Muscle layer of colon (tissue), 2 donors: Measurements from ENCODE around the gene SEMA3E.
"Not testable (repeated sequence)": the region's sequence is repeated elsewhere in the genome, so short reads cannot be mapped to it uniquely, and the experiment has no call there.

Source experiments
- H3K27ac ChIP-seq: one replicate; pipeline ENCODE4 v1.7.0; 2013; ENCODE audit warnings: low read depth, mild to moderate bottlenecking, low read length, moderate library complexity
- H3K27me3 ChIP-seq, 2 donors: one replicate each; pipeline ENCODE4 v1.7.0; 2013; ENCODE audit warnings: low read length in 2 of 2, mild to moderate bottlenecking in 2 of 2; ENCODE audit not compliant: insufficient read depth in 2 of 2, control insufficient read depth in 1 of 2
- H3K36me3 ChIP-seq: one replicate; pipeline ENCODE4 v1.7.0; 2013; ENCODE audit warnings: mild to moderate bottlenecking, low read length; ENCODE audit not compliant: insufficient read depth
- H3K4me1 ChIP-seq: one replicate; pipeline ENCODE4 v1.7.0; 2013; ENCODE audit warnings: mild to moderate bottlenecking, low read length; ENCODE audit not compliant: insufficient read depth
- H3K4me3 ChIP-seq, 2 donors: one replicate each; pipeline ENCODE4 v1.7.0; 2013; ENCODE audit warnings: low read length in 2 of 2, low read depth in 1 of 2, mild to moderate bottlenecking in 1 of 2, moderate library complexity in 1 of 2
- H3K9ac ChIP-seq: one replicate; pipeline ENCODE4 v1.7.0; 2013; ENCODE audit warnings: low read length
- H3K9me3 ChIP-seq: one replicate; pipeline ENCODE4 v1.7.0; 2013; ENCODE audit warnings: mild to moderate bottlenecking, low read length
- donor health status: abdominal sarcoma.
- donor health status: Adenocarcinoma of cecum.

Gene SEMA3E

GRCh38 chr7:83439026-83439425, 209.9 kb downstream of the SEMA3E start:
- H3K27ac ChIP-seq: no peak overlapping the region
- H3K4me1 ChIP-seq: no peaks in the 10 kb centered on the region
- no peaks in the 10 kb centered on the region for H3K36me3 ChIP-seq
- H3K9ac ChIP-seq: no peak overlapping the region
- no peaks in the 10 kb centered on the region for H3K27me3 ChIP-seq
- no peak overlapping the region for H3K4me3 ChIP-seq
- no peaks in the 10 kb centered on the region for H3K9me3 ChIP-seq

- H3K27ac ChIP-seq, H3K27me3 ChIP-seq, H3K9ac ChIP-seq, H3K36me3 ChIP-seq, H3K9me3 ChIP-seq, H3K4me3 ChIP-seq, H3K4me1 ChIP-seq: not testable (repeated sequence)
Observed at GRCh38 chr7:83430289-83430688, 218.7 kb downstream of the SEMA3E start.

- H3K4me3 ChIP-seq: no peak overlapping the region
- no peaks in the 10 kb centered on the region for H3K9me3 ChIP-seq
- H3K27me3 ChIP-seq: no peaks in the 10 kb centered on the region
- no peak overlapping the region for H3K9ac ChIP-seq
- H3K36me3 ChIP-seq: no peaks in the 10 kb centered on the region
- H3K27ac ChIP-seq: no peak overlapping the region
- no peaks in the 10 kb centered on the region for H3K4me1 ChIP-seq
Observed at GRCh38 chr7:83429493-83429892, 219.4 kb downstream of the SEMA3E start.

GRCh38 chr7:83427884-83428283, 221.1 kb downstream of the SEMA3E start:
- H3K4me1 ChIP-seq: no peaks in the 10 kb centered on the region
- no peak overlapping the region for H3K4me3 ChIP-seq
- H3K36me3 ChIP-seq: no peaks in the 10 kb centered on the region
- H3K27me3 ChIP-seq: no peaks in the 10 kb centered on the region
- H3K9me3 ChIP-seq: no peaks in the 10 kb centered on the region
- H3K27ac ChIP-seq: no peak overlapping the region
- no peak overlapping the region for H3K9ac ChIP-seq

- Histone ChIP-seq H3K27ac (no peak overlapping the region), H3K4me3 (no peak overlapping the region), H3K4me1 (no peaks in the 10 kb centered on the region)
Observed at GRCh38 chr7:83426325-83426724, 222.6 kb downstream of the SEMA3E start.

GRCh38 chr7:83419013-83419412, 229.9 kb downstream of the SEMA3E start:
- no peaks in the 10 kb centered on the region for H3K4me1 ChIP-seq
- H3K27me3 ChIP-seq: no peaks in the 10 kb centered on the region
- H3K9ac ChIP-seq: no peak overlapping the region
- H3K9me3 ChIP-seq: no peaks in the 10 kb centered on the region
- no peaks in the 10 kb centered on the region for H3K36me3 ChIP-seq
- no peak overlapping the region for H3K4me3 ChIP-seq
- H3K27ac ChIP-seq: no peak overlapping the region

More at GRCh38 chr7:83426325-83426724, 222.6 kb downstream of the SEMA3E start:
- H3K9me3 ChIP-seq: no peaks in the 10 kb centered on the region
- no peaks in the 10 kb centered on the region for H3K36me3 ChIP-seq
- H3K9ac ChIP-seq: no peak overlapping the region
- H3K27me3 ChIP-seq: no peaks in the 10 kb centered on the region

GRCh38 chr7:83415840-83416239, 233.1 kb downstream of the SEMA3E start:
- Histone ChIP-seq H3K4me1 (no peaks in the 10 kb centered on the region), H3K36me3 (no peaks in the 10 kb centered on the region), H3K27ac (no peak overlapping the region)

GRCh38 chr7:83414947-83415346, 234.0 kb downstream of the SEMA3E start:
- Histone ChIP-seq H3K36me3 (no peaks in the 10 kb centered on the region), H3K4me3 (no peak overlapping the region), H3K4me1 (no peaks in the 10 kb centered on the region), H3K27me3 (no peaks in the 10 kb centered on the region), H3K9me3 (no peaks in the 10 kb centered on the region), H3K9ac (no peak overlapping the region), H3K27ac (no peak overlapping the region)

More at GRCh38 chr7:83415840-83416239, 233.1 kb downstream of the SEMA3E start:
- Histone ChIP-seq H3K4me3 (no peak overlapping the region), H3K27me3 (no peaks in the 10 kb centered on the region), H3K9ac (no peak overlapping the region), H3K9me3 (no peaks in the 10 kb centered on the region)

GRCh38 chr7:83413831-83414230, 235.1 kb downstream of the SEMA3E start:
- H3K4me1 ChIP-seq: no peaks in the 10 kb centered on the region
- H3K4me3 ChIP-seq: no peak overlapping the region
- no peaks in the 10 kb centered on the region for H3K9me3 ChIP-seq
- no peak overlapping the region for H3K9ac ChIP-seq
- no peaks in the 10 kb centered on the region for H3K36me3 ChIP-seq
- H3K27ac ChIP-seq: no peak overlapping the region
- H3K27me3 ChIP-seq: no peaks in the 10 kb centered on the region

- Histone ChIP-seq H3K4me1 (no peaks in the 10 kb centered on the region), H3K36me3 (no peaks in the 10 kb centered on the region), H3K9ac (no peak overlapping the region), H3K9me3 (no peaks in the 10 kb centered on the region), H3K4me3 (no peak overlapping the region), H3K27ac (no peak overlapping the region), H3K27me3 (no peaks in the 10 kb centered on the region)
Observed at GRCh38 chr7:83413424-83413823, 235.5 kb downstream of the SEMA3E start.

GRCh38 chr7:83410989-83411591, 237.8 kb downstream of the SEMA3E start:
- Histone ChIP-seq H3K27ac (no peak overlapping the region), H3K27me3 (no peaks in the 10 kb centered on the region), H3K9ac (no peak overlapping the region), H3K4me1 (no peaks in the 10 kb centered on the region), H3K36me3 (no peaks in the 10 kb centered on the region), H3K9me3 (no peaks in the 10 kb centered on the region), H3K4me3 (no peak overlapping the region)

- Histone ChIP-seq H3K27ac (no peak overlapping the region), H3K9ac (no peak overlapping the region), H3K36me3 (no peaks in the 10 kb centered on the region), H3K9me3 (no peaks in the 10 kb centered on the region), H3K4me3 (no peak overlapping the region), H3K27me3 (no peaks in the 10 kb centered on the region), H3K4me1 (no peaks in the 10 kb centered on the region)
Observed at GRCh38 chr7:83394776-83395175, 254.2 kb downstream of the SEMA3E start.
